Thyroid gland (tissue), 4 donors: ENCODE results near the gene SIN3B. TPM values are rescaled to one million over a fixed set of nuclear protein-coding genes. Genes with fewer than 3 reads are reported as not detected.

ENCODE experiments used
- DNase-seq, 2 donors: peaks; one replicate each; pipeline ENCODE4 v3.0.0-alpha.2; 2019
- H3K27ac ChIP-seq, 3 donors: fragments of 200-600 bp; sonication (generic); 1 replicate in 2 of 3; 2 replicates in 1 of 3; pipeline ENCODE4 v1.5.1; 2016 to 2019; ENCODE audit warnings: mild to moderate bottlenecking in 1 of 3, moderate library complexity in 1 of 3
- H3K27me3 ChIP-seq: fragments of 200-600 bp; sonication (generic); one replicate; pipeline ENCODE4 v1.5.1; 2019
- H3K36me3 ChIP-seq, 2 donors: fragments of 200-600 bp; sonication (generic); one replicate each; pipeline ENCODE4 v1.5.1; 2016 to 2019
- H3K4me1 ChIP-seq, 2 donors: fragments of 200-600 bp; sonication (generic); one replicate each; pipeline ENCODE4 v1.5.1; 2017 to 2019
- H3K4me3 ChIP-seq, 3 donors: fragments of 200-600 bp; sonication (generic); replicated peaks in 1 of 3; 1 replicate in 2 of 3; 2 replicates in 1 of 3; pipeline ENCODE4 v1.5.1; 2016; ENCODE audit warnings: mild to moderate bottlenecking in 1 of 3
- H3K9me3 ChIP-seq: fragments of 200-600 bp; sonication (generic); one replicate; pipeline ENCODE4 v1.5.1; 2017
- CTCF ChIP-seq, 6 experiments: fragments of 200-600 bp in 3 of 6; fragments of 450-650 bp in 3 of 6; sonication (generic) in 3 of 6; IDR thresholded peaks; one replicate each; pipeline ENCODE4 v1.5.1; 2016 to 2019; ENCODE audit warnings: antibody characterized with exemption in 6 of 6, mild to moderate bottlenecking in 2 of 6, inconsistent platforms in 1 of 6, moderate library complexity in 1 of 6
- POLR2A ChIP-seq, 2 donors: fragments of 450-650 bp; IDR thresholded peaks; one replicate each; pipeline ENCODE4 v1.6.1; 2017; ENCODE audit warnings: antibody characterized with exemption in 2 of 2, mild to moderate bottlenecking in 2 of 2, moderate library complexity in 1 of 2
- WGBS, 2 donors: methylation state at CpG; one replicate each; pipeline ENCODE4 v1.1.5; 2017; 5-methylcytosine and 5-hydroxymethylcytosine counted together
- intact Hi-C: fragments of 100-400 bp; cut with DNase I; formaldehyde crosslinking; loops from one replicate; pipeline ENCODE4 v1.15.1; 2023
- total RNA-seq, 4 donors: library from RNA; depleted of rRNA; stranded (reverse); fragments of >200 nt; gene quantifications; one replicate each; pipeline ENCODE4 v1.2.3, GENCODE V29; 2016

Gene SIN3B
- total RNA-seq, 4 donors from 2014 or later, result 33.6 to 65.9 (median 47.6) TPM

- Histone ChIP-seq H3K4me1 (no peaks in the 10 kb centered on the region), H3K4me3 (no peak overlapping the region), H3K27me3 (no peaks in the 10 kb centered on the region), H3K36me3 (peaks cover 46 to 87% of the 10 kb centered on the region in 2 donors), H3K9me3 (no peaks in the 10 kb centered on the region), H3K27ac (no peak overlapping the region)
- no peak for DNase-seq
- 90 to 100% methylated on average over 6 of the region's 6 CpGs for WGBS, 2 donors
- TF ChIP-seq POLR2A (IDR thresholded peaks at IDR 0.05), result no peak
- TF ChIP-seq CTCF (IDR thresholded peaks at IDR 0.05), result no peak
- intact Hi-C loops, result no loop called here
Observed at GRCh38 chr19:16847430-16847829, 18.2 kb downstream of the SIN3B start.

- Histone ChIP-seq H3K27ac (no peak overlapping the region), H3K4me3 (no peak overlapping the region), H3K36me3 (peaks cover 54 to 88% of the 10 kb centered on the region in 2 donors), H3K9me3 (no peaks in the 10 kb centered on the region), H3K4me1 (no peaks in the 10 kb centered on the region), H3K27me3 (no peaks in the 10 kb centered on the region)
- no peak for TF ChIP-seq CTCF (IDR thresholded peaks at IDR 0.05)
- TF ChIP-seq POLR2A (IDR thresholded peaks at IDR 0.05), result no peak
- intact Hi-C loops, result no loop called here
- no peak for DNase-seq
- WGBS, 2 donors, result 94 to 95% methylated on average over 1 of the region's 1 CpG
Observed at GRCh38 chr19:16849168-16849567, 20.0 kb downstream of the SIN3B start.

GRCh38 chr19:16850133-16850532 is 20.9 kb downstream of the SIN3B start:
- no peaks in the 10 kb centered on the region for H3K27me3 ChIP-seq
- H3K27ac ChIP-seq, result no peak overlapping the region
- peaks cover 53 to 82% of the 10 kb centered on the region in 2 donors for H3K36me3 ChIP-seq
- no peak overlapping the region for H3K4me3 ChIP-seq
- intact Hi-C loops, result no loop called here
- no peaks in the 10 kb centered on the region for H3K4me1 ChIP-seq
- no peak for TF ChIP-seq POLR2A (IDR thresholded peaks at IDR 0.05)
- no peak for TF ChIP-seq CTCF (IDR thresholded peaks at IDR 0.05)
- DNase-seq, result no peak
- 95 to 99% methylated on average over 4 of the region's 4 CpGs for WGBS, 2 donors
- H3K9me3 ChIP-seq, result no peaks in the 10 kb centered on the region

- Histone ChIP-seq H3K27me3 (no peaks in the 10 kb centered on the region), H3K4me1 (no peaks in the 10 kb centered on the region), H3K4me3 (no peak overlapping the region), H3K9me3 (no peaks in the 10 kb centered on the region), H3K27ac (no peak overlapping the region), H3K36me3 (peaks cover 53 to 79% of the 10 kb centered on the region in 2 donors)
- no peak for DNase-seq
- 94 to 98% methylated on average over 26 to 33 of the region's 33 CpGs for WGBS, 2 donors
- TF ChIP-seq CTCF (IDR thresholded peaks at IDR 0.05) (no peak), POLR2A (IDR thresholded peaks at IDR 0.05) (no peak)
- intact Hi-C loops, result no loop called here
Observed at GRCh38 chr19:16851031-16851712, 22.0 kb downstream of the SIN3B start.

GRCh38 chr19:16853066-16853465 is 23.9 kb downstream of the SIN3B start:
- intact Hi-C loops, result no loop called here
- H3K27me3 ChIP-seq, result no peaks in the 10 kb centered on the region
- H3K27ac ChIP-seq, result no peak overlapping the region
- no peaks in the 10 kb centered on the region for H3K9me3 ChIP-seq
- peaks cover 40 to 60% of the 10 kb centered on the region in 2 donors for H3K36me3 ChIP-seq
- DNase-seq, result no peak
- WGBS, 2 donors, result 88 to 100% methylated on average over 5 to 7 of the region's 7 CpGs
- TF ChIP-seq CTCF (IDR thresholded peaks at IDR 0.05) (no peak), POLR2A (IDR thresholded peaks at IDR 0.05) (no peak)
- no peaks in the 10 kb centered on the region for H3K4me1 ChIP-seq
- H3K4me3 ChIP-seq, result no peak overlapping the region
